HEK293 (cell line): ENCODE measurements around the gene KLHDC9.
A peak's percentile ranks its signal among the peaks of the same experiment; 100 is the strongest.

Source experiments
- CTCF ChIA-PET: fragments of 350-600 bp; formaldehyde crosslinking; extraction: SDS; loops from one replicate; lab custom pipeline; 2021; ENCODE audit warnings: antibody characterized with exemption; lab: Yijun Ruan, JAX
- POLR2A ChIA-PET: fragments of 300-600 bp; formaldehyde crosslinking; extraction: SDS; loops from one replicate; lab custom pipeline; 2020; ENCODE audit warnings: antibody characterized with exemption, inconsistent platforms; lab: Yijun Ruan, JAX
- H3K27ac ChIP-seq: fragments of 200-500 bp; sonication (Bioruptor generic); 2 replicates; pipeline ENCODE4 v1.5.1; 2014; ENCODE audit warnings: low read depth, low read length, control low read depth, inconsistent platforms; ENCODE audit errors: extremely low read depth
- H3K36me3 ChIP-seq, 2 experiments: fragments of 200-500 bp in 1 of 2; sonication (Bioruptor generic) in 1 of 2; 1 replicate in 1 of 2; 2 replicates in 1 of 2; pipeline ENCODE4 v1.5.1; 2014 to 2017; ENCODE audit warnings: inconsistent platforms in 2 of 2, low read length in 2 of 2; ENCODE audit not compliant: control insufficient read depth in 2 of 2, insufficient read depth in 1 of 2
- H3K4me1 ChIP-seq: fragments of 200-500 bp; sonication (Bioruptor generic); 2 replicates; pipeline ENCODE4 v1.5.1; 2014; ENCODE audit warnings: mild to moderate bottlenecking, low read length, inconsistent platforms; ENCODE audit not compliant: control insufficient read depth, insufficient read depth
- H3K4me3 ChIP-seq: 2 replicates; pipeline ENCODE4 v1.5.1; 2011; ENCODE audit warnings: low read depth, mild to moderate bottlenecking, control low read depth, low read length, moderate library complexity
- H3K9me3 ChIP-seq: fragments of 200-500 bp; sonication (Bioruptor generic); 2 replicates; pipeline ENCODE4 v1.5.1; 2014; ENCODE audit warnings: low read depth, low read length, inconsistent platforms; ENCODE audit not compliant: control insufficient read depth, insufficient read depth
- GFI1B ChIP-seq: fragments of 450-650 bp; formaldehyde crosslinking; IDR thresholded peaks from 2 replicates; pipeline ENCODE4 v1.5.1; 2016; ENCODE audit warnings: missing biosample characterization, missing genetic modification characterization
- GLI4 ChIP-seq: fragments of 450-650 bp; formaldehyde crosslinking; IDR thresholded peaks from 2 replicates; pipeline ENCODE4 v1.5.1; 2016; ENCODE audit warnings: missing biosample characterization, missing genetic modification characterization
- HOXC10 ChIP-seq: sonication (generic); formaldehyde crosslinking; IDR thresholded peaks from 2 replicates; pipeline ENCODE4 v1.8.1; 2023; ENCODE audit warnings: mild to moderate bottlenecking, missing genetic modification reagents
- HOXD13 ChIP-seq: sonication (generic); formaldehyde crosslinking; IDR thresholded peaks from 2 replicates; pipeline ENCODE4 v1.8.0; 2022; ENCODE audit warnings: missing genetic modification reagents, borderline replicate concordance
- KLF8 ChIP-seq: fragments of 450-650 bp; formaldehyde crosslinking; IDR thresholded peaks from 2 replicates; pipeline ENCODE4 v1.5.1; 2016; ENCODE audit warnings: missing biosample characterization, missing genetic modification characterization
- RBAK ChIP-seq: fragments of 450-650 bp; formaldehyde crosslinking; IDR thresholded peaks from 2 replicates; pipeline ENCODE4 v1.5.1; 2016; ENCODE audit warnings: missing biosample characterization, missing genetic modification characterization
- SALL2 ChIP-seq: fragments of 450-650 bp; formaldehyde crosslinking; IDR thresholded peaks from 2 replicates; pipeline ENCODE4 v1.5.0; 2017; ENCODE audit warnings: missing biosample characterization, mild to moderate bottlenecking, missing genetic modification characterization, borderline replicate concordance
- SCRT2 ChIP-seq: fragments of 450-650 bp; formaldehyde crosslinking; IDR thresholded peaks from 2 replicates; pipeline ENCODE4 v1.5.1; 2016; ENCODE audit warnings: missing biosample characterization, missing genetic modification characterization
- ZBTB17 ChIP-seq: fragments of 450-650 bp; formaldehyde crosslinking; IDR thresholded peaks from 2 replicates; pipeline ENCODE4 v1.5.1; 2016; ENCODE audit warnings: missing biosample characterization, missing genetic modification characterization
- ZBTB7A ChIP-seq: fragments of 450-650 bp; formaldehyde crosslinking; IDR thresholded peaks from 2 replicates; pipeline ENCODE4 v1.5.1; 2016; ENCODE audit warnings: low read depth, missing biosample characterization, missing genetic modification characterization
- ZNF146 ChIP-seq: fragments of 450-650 bp; formaldehyde crosslinking; IDR thresholded peaks from 2 replicates; pipeline ENCODE4 v1.5.1; 2016; ENCODE audit warnings: missing biosample characterization, missing genetic modification characterization
- ZNF155 ChIP-seq: fragments of 450-650 bp; formaldehyde crosslinking; IDR thresholded peaks from 2 replicates; pipeline ENCODE4 v1.5.1; 2016; ENCODE audit warnings: missing biosample characterization, missing genetic modification characterization
- ZNF354C ChIP-seq: fragments of 450-650 bp; formaldehyde crosslinking; IDR thresholded peaks from 2 replicates; pipeline ENCODE4 v1.5.1; 2016; ENCODE audit warnings: missing biosample characterization, missing genetic modification characterization, low read depth, borderline replicate concordance
- ZNF366 ChIP-seq: fragments of 450-650 bp; formaldehyde crosslinking; conservative IDR thresholded peaks from 2 replicates; pipeline ENCODE4 v1.5.1; 2016; ENCODE audit warnings: missing biosample characterization, missing genetic modification characterization
- ZNF555 ChIP-seq: fragments of 450-650 bp; formaldehyde crosslinking; conservative IDR thresholded peaks from 2 replicates; pipeline ENCODE4 v1.5.1; 2017; ENCODE audit warnings: missing biosample characterization, mild to moderate bottlenecking, missing genetic modification characterization, inconsistent platforms
- ZNF623 ChIP-seq: fragments of 450-650 bp; formaldehyde crosslinking; IDR thresholded peaks from 2 replicates; pipeline ENCODE4 v1.5.1; 2016; ENCODE audit warnings: missing biosample characterization, missing genetic modification characterization
- ZNF777 ChIP-seq: fragments of 450-650 bp; formaldehyde crosslinking; IDR thresholded peaks from 2 replicates; pipeline ENCODE4 v1.5.1; 2017; ENCODE audit warnings: missing biosample characterization, missing genetic modification characterization, borderline replicate concordance
- ZNF830 ChIP-seq: fragments of 450-650 bp; IDR thresholded peaks from 2 replicates; pipeline ENCODE4 v1.5.0; 2018; ENCODE audit warnings: missing biosample characterization, missing genetic modification characterization, low read depth, mild to moderate bottlenecking, moderate library complexity
- TF ChIP-seq, protein P1 (sequence below): fragments of 450-650 bp; formaldehyde crosslinking; IDR thresholded peaks from 2 replicates; pipeline ENCODE4 v1.5.1; 2017; ENCODE audit warnings: missing biosample characterization, missing genetic modification characterization
- TF ChIP-seq, protein P2 (sequence below): fragments of 450-650 bp; formaldehyde crosslinking; IDR thresholded peaks from 2 replicates; pipeline ENCODE4 v1.5.1; 2016; ENCODE audit warnings: missing biosample characterization, missing genetic modification characterization
- TF ChIP-seq, protein P3 (sequence below): fragments of 450-650 bp; formaldehyde crosslinking; IDR thresholded peaks from 2 replicates; pipeline ENCODE4 v1.5.1; 2016; ENCODE audit warnings: missing biosample characterization, missing genetic modification characterization
- TF ChIP-seq, protein P4 (sequence below): fragments of 450-650 bp; formaldehyde crosslinking; IDR thresholded peaks from 2 replicates; pipeline ENCODE4 v1.5.1; 2017; ENCODE audit warnings: missing biosample characterization, mild to moderate bottlenecking, missing genetic modification characterization, moderate library complexity
- TF ChIP-seq, protein P5 (sequence below): fragments of 450-650 bp; formaldehyde crosslinking; IDR thresholded peaks from 2 replicates; pipeline ENCODE4 v1.5.1; 2016; ENCODE audit warnings: missing biosample characterization, missing genetic modification characterization
- TF ChIP-seq, protein P6 (sequence below): fragments of 450-650 bp; formaldehyde crosslinking; IDR thresholded peaks from 2 replicates; pipeline ENCODE4 v1.5.1; 2016; ENCODE audit warnings: missing biosample characterization, missing genetic modification characterization

KLHDC9 gene

DNA sequence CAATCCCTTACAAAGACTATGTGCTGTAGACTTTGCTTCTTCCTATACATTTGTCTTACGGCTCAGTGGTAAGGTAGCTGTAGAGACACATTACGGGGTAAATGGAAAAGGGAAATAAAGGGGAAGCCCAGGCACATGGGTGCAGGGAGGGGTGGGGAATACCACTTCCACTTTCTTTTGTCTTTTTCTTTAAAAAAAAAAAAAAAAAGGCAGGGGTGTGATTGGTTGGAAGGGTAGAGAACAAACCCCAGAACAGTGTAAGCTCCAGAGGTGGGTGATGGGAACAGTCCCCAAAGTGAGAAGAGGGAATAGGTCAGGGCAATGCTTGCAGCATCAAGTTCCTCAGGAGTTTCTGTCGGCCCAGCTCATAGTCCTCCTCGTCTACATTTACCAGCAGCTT, 23.7 kb downstream of the KLHDC9 start:
- Histone ChIP-seq H3K9me3 (no peaks in the 10 kb centered on the region), H3K4me3 (no peak overlapping the region), H3K27ac (no peak overlapping the region), H3K4me1 (peaks cover 7% of the 10 kb centered on the region), H3K36me3 (peaks cover 20 to 77% of the 10 kb centered on the region in 2 experiments)
- TF ChIP-seq SALL2 (tag by site-specific recombination) (no peak), ZNF366 (tag by site-specific recombination) (no peak), KLF8 (tag by site-specific recombination) (no peak), ZBTB7A (no peak), HOXD13 (CRISPR knock-in tag) (no peak), ZNF146 (tag by site-specific recombination) (no peak), GLI4 (tag by site-specific recombination) (no peak), ZNF623 (no peak), ZNF777 (tag by site-specific recombination) (no peak), GFI1B (tag by site-specific recombination) (no peak), HOXC10 (no peak)
- TF ChIP-seq, protein P1, sequence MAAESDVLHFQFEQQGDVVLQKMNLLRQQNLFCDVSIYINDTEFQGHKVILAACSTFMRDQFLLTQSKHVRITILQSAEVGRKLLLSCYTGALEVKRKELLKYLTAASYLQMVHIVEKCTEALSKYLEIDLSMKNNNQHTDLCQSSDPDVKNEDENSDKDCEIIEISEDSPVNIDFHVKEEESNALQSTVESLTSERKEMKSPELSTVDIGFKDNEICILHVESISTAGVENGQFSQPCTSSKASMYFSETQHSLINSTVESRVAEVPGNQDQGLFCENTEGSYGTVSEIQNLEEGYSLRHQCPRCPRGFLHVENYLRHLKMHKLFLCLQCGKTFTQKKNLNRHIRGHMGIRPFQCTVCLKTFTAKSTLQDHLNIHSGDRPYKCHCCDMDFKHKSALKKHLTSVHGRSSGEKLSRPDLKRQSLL (tag by site-specific recombination), result no peak
- TF ChIP-seq, protein P2, sequence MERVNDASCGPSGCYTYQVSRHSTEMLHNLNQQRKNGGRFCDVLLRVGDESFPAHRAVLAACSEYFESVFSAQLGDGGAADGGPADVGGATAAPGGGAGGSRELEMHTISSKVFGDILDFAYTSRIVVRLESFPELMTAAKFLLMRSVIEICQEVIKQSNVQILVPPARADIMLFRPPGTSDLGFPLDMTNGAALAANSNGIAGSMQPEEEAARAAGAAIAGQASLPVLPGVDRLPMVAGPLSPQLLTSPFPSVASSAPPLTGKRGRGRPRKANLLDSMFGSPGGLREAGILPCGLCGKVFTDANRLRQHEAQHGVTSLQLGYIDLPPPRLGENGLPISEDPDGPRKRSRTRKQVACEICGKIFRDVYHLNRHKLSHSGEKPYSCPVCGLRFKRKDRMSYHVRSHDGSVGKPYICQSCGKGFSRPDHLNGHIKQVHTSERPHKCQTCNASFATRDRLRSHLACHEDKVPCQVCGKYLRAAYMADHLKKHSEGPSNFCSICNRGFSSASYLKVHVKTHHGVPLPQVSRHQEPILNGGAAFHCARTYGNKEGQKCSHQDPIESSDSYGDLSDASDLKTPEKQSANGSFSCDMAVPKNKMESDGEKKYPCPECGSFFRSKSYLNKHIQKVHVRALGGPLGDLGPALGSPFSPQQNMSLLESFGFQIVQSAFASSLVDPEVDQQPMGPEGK (tag by site-specific recombination), result no peak
- ChIA-PET POLR2A (interaction anchor here (0.7 to 1.0 kb wide), 2 partner anchors 9 to 76 kb away, joined by 3 read pairs; partner anchors contain the start of gene USF1), CTCF (interaction anchor here (0.6 to 1.0 kb wide), 5 partner anchors 15 to 43 kb away, joined by 3 read pairs; partner anchors contain the start of gene KLHDC9)

DNA sequence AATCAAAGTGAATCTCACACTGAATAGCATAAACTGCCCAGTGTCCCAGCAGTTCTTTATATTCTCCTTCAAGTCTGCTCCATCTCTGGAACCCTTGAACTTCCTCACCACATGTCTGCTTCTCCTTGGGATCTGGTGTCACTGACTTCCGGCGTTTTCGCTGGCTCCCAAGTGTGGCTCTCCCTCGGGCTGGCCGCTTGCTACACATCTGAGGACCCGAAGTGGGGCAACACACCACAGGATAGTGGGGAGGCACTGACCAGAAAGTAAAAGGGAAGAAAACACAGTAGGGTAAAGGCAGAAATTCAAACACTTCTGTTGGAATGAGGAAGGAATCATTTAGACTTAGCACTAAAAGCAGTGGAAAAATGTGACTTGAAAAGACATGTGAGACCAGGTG, 24.8 kb downstream of the KLHDC9 start:
- H3K4me1 ChIP-seq, result peaks cover 7% of the 10 kb centered on the region
- ChIA-PET POLR2A (interaction anchor here (0.6 kb wide), 1 partner anchor 15 kb away, joined by 3 read pairs; no protein-coding TSS in a partner anchor), CTCF (interaction anchor here (0.6 kb wide), 1 partner anchor 48 kb away, joined by 3 read pairs; no protein-coding TSS in a partner anchor)
- H3K4me3 ChIP-seq, result no peak overlapping the region
- no peak overlapping the region for H3K27ac ChIP-seq
- no peak for TF ChIP-seq ZNF354C
- TF ChIP-seq ZNF146 (tag by site-specific recombination), result no peak
- no peak for TF ChIP-seq ZNF155 (tag by site-specific recombination)
- TF ChIP-seq RBAK (tag by site-specific recombination), result no peak
- H3K9me3 ChIP-seq, result no peaks in the 10 kb centered on the region
- peaks cover 20 to 89% of the 10 kb centered on the region in 2 experiments for H3K36me3 ChIP-seq

DNA sequence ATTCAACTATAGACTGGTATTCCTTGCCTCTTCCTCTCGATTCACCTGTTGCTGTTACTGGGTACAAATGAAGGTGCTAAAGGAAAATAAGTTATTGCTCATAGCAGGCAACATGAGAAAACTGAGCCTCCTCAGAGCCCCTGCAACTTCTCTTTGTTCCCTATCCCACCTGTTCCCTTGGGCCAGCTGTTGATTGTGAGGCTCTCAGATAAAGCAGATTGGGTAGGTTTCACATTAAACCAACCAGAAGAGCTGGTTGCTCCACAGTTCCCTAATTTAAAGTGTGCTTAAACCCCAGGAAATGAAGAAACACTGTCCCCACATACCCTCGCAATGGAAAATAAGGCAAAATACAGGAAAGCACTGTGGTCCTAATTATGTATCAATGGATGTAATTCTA, 29.5 kb downstream of the KLHDC9 start:
- H3K4me3 ChIP-seq, result no peak overlapping the region
- no peak overlapping the region for H3K27ac ChIP-seq
- ChIA-PET POLR2A (interaction anchor here (1.0 kb wide), 1 partner anchor 10 kb away, joined by 4 read pairs; the partner anchor contains the start of genes NIT1 and PFDN2), CTCF (interaction anchor here (0.7 to 1.2 kb wide), 3 partner anchors 10 to 961 kb away, joined by 3 to 4 read pairs (median 4); partner anchors contain the start of gene KLHDC9)
- H3K36me3 ChIP-seq, result peaks cover 11 to 73% of the 10 kb centered on the region in 2 experiments
- no peaks in the 10 kb centered on the region for H3K9me3 ChIP-seq
- 0 out of 2 replicates have a peak, but pooled peaks cover 2% of the 10 kb centered on the region for H3K4me1 ChIP-seq
- TF ChIP-seq ZNF155 (tag by site-specific recombination) (no peak), ZNF555 (tag by site-specific recombination) (no peak), ZNF830 (tag by site-specific recombination) (no peak), SCRT2 (tag by site-specific recombination) (peak; percentile 96), ZBTB17 (tag by site-specific recombination) (no peak)
- TF ChIP-seq, protein P3, sequence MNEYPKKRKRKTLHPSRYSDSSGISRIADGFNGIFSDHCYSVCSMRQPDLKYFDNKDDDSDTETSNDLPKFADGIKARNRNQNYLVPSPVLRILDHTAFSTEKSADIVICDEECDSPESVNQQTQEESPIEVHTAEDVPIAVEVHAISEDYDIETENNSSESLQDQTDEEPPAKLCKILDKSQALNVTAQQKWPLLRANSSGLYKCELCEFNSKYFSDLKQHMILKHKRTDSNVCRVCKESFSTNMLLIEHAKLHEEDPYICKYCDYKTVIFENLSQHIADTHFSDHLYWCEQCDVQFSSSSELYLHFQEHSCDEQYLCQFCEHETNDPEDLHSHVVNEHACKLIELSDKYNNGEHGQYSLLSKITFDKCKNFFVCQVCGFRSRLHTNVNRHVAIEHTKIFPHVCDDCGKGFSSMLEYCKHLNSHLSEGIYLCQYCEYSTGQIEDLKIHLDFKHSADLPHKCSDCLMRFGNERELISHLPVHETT, result no peak
- TF ChIP-seq, protein P4, sequence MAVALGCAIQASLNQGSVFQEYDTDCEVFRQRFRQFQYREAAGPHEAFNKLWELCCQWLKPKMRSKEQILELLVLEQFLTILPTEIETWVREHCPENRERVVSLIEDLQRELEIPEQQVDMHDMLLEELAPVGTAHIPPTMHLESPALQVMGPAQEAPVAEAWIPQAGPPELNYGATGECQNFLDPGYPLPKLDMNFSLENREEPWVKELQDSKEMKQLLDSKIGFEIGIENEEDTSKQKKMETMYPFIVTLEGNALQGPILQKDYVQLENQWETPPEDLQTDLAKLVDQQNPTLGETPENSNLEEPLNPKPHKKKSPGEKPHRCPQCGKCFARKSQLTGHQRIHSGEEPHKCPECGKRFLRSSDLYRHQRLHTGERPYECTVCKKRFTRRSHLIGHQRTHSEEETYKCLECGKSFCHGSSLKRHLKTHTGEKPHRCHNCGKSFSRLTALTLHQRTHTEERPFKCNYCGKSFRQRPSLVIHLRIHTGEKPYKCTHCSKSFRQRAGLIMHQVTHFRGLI (tag by site-specific recombination), result no peak
- TF ChIP-seq, protein P5, sequence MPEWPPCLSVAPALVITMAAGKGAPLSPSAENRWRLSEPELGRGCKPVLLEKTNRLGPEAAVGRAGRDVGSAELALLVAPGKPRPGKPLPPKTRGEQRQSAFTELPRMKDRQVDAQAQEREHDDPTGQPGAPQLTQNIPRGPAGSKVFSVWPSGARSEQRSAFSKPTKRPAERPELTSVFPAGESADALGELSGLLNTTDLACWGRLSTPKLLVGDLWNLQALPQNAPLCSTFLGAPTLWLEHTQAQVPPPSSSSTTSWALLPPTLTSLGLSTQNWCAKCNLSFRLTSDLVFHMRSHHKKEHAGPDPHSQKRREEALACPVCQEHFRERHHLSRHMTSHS, result no peak
- TF ChIP-seq, protein P6, sequence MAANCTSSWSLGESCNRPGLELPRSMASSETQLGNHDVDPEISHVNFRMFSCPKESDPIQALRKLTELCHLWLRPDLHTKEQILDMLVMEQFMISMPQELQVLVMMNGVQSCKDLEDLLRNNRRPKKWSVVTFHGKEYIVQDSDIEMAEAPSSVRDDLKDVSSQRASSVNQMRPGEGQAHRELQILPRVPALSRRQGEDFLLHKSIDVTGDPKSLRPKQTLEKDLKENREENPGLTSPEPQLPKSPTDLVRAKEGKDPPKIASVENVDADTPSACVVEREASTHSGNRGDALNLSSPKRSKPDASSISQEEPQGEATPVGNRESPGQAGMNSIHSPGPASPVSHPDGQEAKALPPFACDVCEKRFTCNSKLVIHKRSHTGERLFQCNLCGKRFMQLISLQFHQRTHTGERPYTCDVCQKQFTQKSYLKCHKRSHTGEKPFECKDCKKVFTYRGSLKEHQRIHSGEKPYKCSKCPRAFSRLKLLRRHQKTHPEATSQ (tag by site-specific recombination), result no peak
